H9 (cell line): ENCODE data around the gene TCOF1. TPM values are rescaled to one million over a fixed set of nuclear protein-coding genes. Genes with fewer than 3 reads are reported as not detected.

ENCODE experiments used
- DNase-seq: peaks from one replicate; pipeline ENCODE4 v3.0.0-alpha.2; 2017
- H2AFZ ChIP-seq: one replicate; pipeline ENCODE4 v1.6.1; 2013; ENCODE audit warnings: mild to moderate bottlenecking, low read length, control low read depth, moderate library complexity
- H2AK5ac ChIP-seq: 2 replicates; pipeline ENCODE4 v1.6.1; 2013; ENCODE audit warnings: low read length, control low read depth, mixed read lengths; ENCODE audit not compliant: insufficient read length
- H2BK120ac ChIP-seq: one replicate; pipeline ENCODE4 v1.6.1; 2013; ENCODE audit warnings: low read depth, mild to moderate bottlenecking, low read length, control low read depth, inconsistent platforms; ENCODE audit not compliant: poor library complexity, severe bottlenecking
- H2BK12ac ChIP-seq: 2 replicates; pipeline ENCODE4 v1.6.1; 2013; ENCODE audit warnings: low read length, control low read depth, mixed read lengths, low read depth; ENCODE audit not compliant: insufficient read length
- H2BK15ac ChIP-seq: 2 replicates; pipeline ENCODE4 v1.6.1; 2013; ENCODE audit warnings: low read depth, low read length, control low read depth
- H2BK20ac ChIP-seq: one replicate; pipeline ENCODE4 v1.6.1; 2013; ENCODE audit warnings: low read depth, mild to moderate bottlenecking, low read length, control low read depth, inconsistent platforms; ENCODE audit not compliant: poor library complexity, severe bottlenecking
- H2BK5ac ChIP-seq: 2 replicates; pipeline ENCODE4 v1.6.1; 2013; ENCODE audit warnings: low read length, control low read depth, mixed read lengths; ENCODE audit not compliant: insufficient read length
- H3K14ac ChIP-seq: 2 replicates; pipeline ENCODE4 v1.6.1; 2013; ENCODE audit warnings: low read length, control low read depth; ENCODE audit not compliant: insufficient read depth
- H3K18ac ChIP-seq: 2 replicates; pipeline ENCODE4 v1.6.1; 2013; ENCODE audit warnings: low read depth, mild to moderate bottlenecking, mixed read lengths, low read length, control low read depth; ENCODE audit not compliant: insufficient read length
- H3K23ac ChIP-seq: 2 replicates; pipeline ENCODE4 v1.6.1; 2013; ENCODE audit warnings: low read length, control low read depth, mixed read lengths, low read depth; ENCODE audit not compliant: insufficient read length
- H3K23me2 ChIP-seq: 2 replicates; pipeline ENCODE4 v1.6.1; 2013; ENCODE audit warnings: low read depth, mild to moderate bottlenecking, mixed read lengths, low read length, control low read depth; ENCODE audit not compliant: insufficient read length, poor library complexity, severe bottlenecking
- H3K27ac ChIP-seq: 2 replicates; pipeline ENCODE4 v1.5.1; 2013; ENCODE audit warnings: low read length, control low read depth, mixed read lengths, low read depth; ENCODE audit not compliant: insufficient read length
- H3K27me3 ChIP-seq: 2 replicates; pipeline ENCODE4 v1.6.1; 2013; ENCODE audit warnings: low read length, control low read depth, inconsistent platforms; ENCODE audit not compliant: insufficient read depth
- H3K4ac ChIP-seq: 2 replicates; pipeline ENCODE4 v1.6.1; 2013; ENCODE audit warnings: low read depth, mild to moderate bottlenecking, control low read depth, inconsistent platforms, low read length, moderate library complexity
- H3K4me1 ChIP-seq: 2 replicates; pipeline ENCODE4 v1.6.1; 2013; ENCODE audit warnings: low read length, control low read depth, inconsistent platforms; ENCODE audit not compliant: insufficient read depth
- H3K4me2 ChIP-seq: 2 replicates; pipeline ENCODE4 v1.6.1; 2013; ENCODE audit warnings: low read length, control low read depth, mixed read lengths; ENCODE audit not compliant: insufficient read length, insufficient read depth
- H3K56ac ChIP-seq: 2 replicates; pipeline ENCODE4 v1.6.1; 2013; ENCODE audit warnings: low read depth, mild to moderate bottlenecking, mixed read lengths, low read length, control low read depth; ENCODE audit not compliant: insufficient read length
- H3K79me1 ChIP-seq: 2 replicates; pipeline ENCODE4 v1.6.1; 2013; ENCODE audit warnings: low read depth, mild to moderate bottlenecking, moderate library complexity, low read length, control low read depth, inconsistent platforms; ENCODE audit not compliant: insufficient read depth, poor library complexity, severe bottlenecking
- H3K79me2 ChIP-seq: 2 replicates; pipeline ENCODE4 v1.6.1; 2013; ENCODE audit warnings: low read length, control low read depth, inconsistent platforms; ENCODE audit not compliant: insufficient read depth
- H3K9ac ChIP-seq: 2 replicates; pipeline ENCODE4 v1.6.1; 2013; ENCODE audit warnings: low read length, control low read depth, mixed read lengths; ENCODE audit not compliant: insufficient read length; ENCODE audit errors: extremely low read depth
- H3K9me3 ChIP-seq: one replicate; pipeline ENCODE4 v1.6.1; 2013; ENCODE audit warnings: low read depth, low read length, inconsistent platforms; ENCODE audit not compliant: control insufficient read depth
- H3T11ph ChIP-seq: one replicate; pipeline ENCODE4 v1.6.1; 2013; ENCODE audit warnings: mild to moderate bottlenecking, low read length, control low read depth, inconsistent platforms
- H4K20me1 ChIP-seq: one replicate; pipeline ENCODE4 v1.6.1; 2013; ENCODE audit not compliant: control insufficient read depth, insufficient read length, insufficient read depth
- H4K5ac ChIP-seq: 2 replicates; pipeline ENCODE4 v1.6.1; 2013; ENCODE audit warnings: low read depth, mild to moderate bottlenecking, mixed read lengths, low read length, control low read depth; ENCODE audit not compliant: insufficient read length
- H4K8ac ChIP-seq: replicated peaks from 2 replicates; pipeline ENCODE4 v1.6.1; 2013; ENCODE audit warnings: low read length, control low read depth, mixed read lengths, low read depth; ENCODE audit not compliant: insufficient read length
- H4K91ac ChIP-seq: 2 replicates; pipeline ENCODE4 v1.6.1; 2013; ENCODE audit warnings: low read depth, mild to moderate bottlenecking, moderate library complexity, mixed read lengths, low read length, control low read depth; ENCODE audit not compliant: insufficient read length
- H3K27ac Mint-ChIP-seq, 3 experiments: 2 replicates in 2 of 3; 3 replicates in 1 of 3; pipeline ENCODE4 v1.8.0; 2020 to 2021; ENCODE audit warnings: mixed read lengths in 3 of 3, mild to moderate bottlenecking in 1 of 3, moderate library complexity in 1 of 3
- H3K27me3 Mint-ChIP-seq: 2 replicates; pipeline ENCODE4 v1.8.0; 2021; ENCODE audit warnings: low read depth, mild to moderate bottlenecking, moderate library complexity, mixed read lengths
- H3K36me3 Mint-ChIP-seq, 3 experiments: 2 replicates in 2 of 3; 3 replicates in 1 of 3; pipeline ENCODE4 v1.8.0; 2020 to 2021; ENCODE audit warnings: low read depth in 3 of 3, mixed read lengths in 3 of 3; ENCODE audit not compliant: insufficient read depth in 1 of 3
- H3K4me1 Mint-ChIP-seq, 2 experiments: 2 replicates each; pipeline ENCODE4 v1.8.0; 2020; ENCODE audit warnings: mixed read lengths in 2 of 2
- H3K4me3 Mint-ChIP-seq, 2 experiments: 2 replicates in 1 of 2; 3 replicates in 1 of 2; pipeline ENCODE4 v1.8.0; 2020 to 2021; ENCODE audit warnings: mild to moderate bottlenecking in 2 of 2, mixed read lengths in 2 of 2, moderate library complexity in 1 of 2
- H3K9me3 Mint-ChIP-seq, 2 experiments: 2 replicates in 1 of 2; 3 replicates in 1 of 2; pipeline ENCODE4 v1.8.0; 2020; ENCODE audit warnings: mild to moderate bottlenecking in 2 of 2, mixed read lengths in 2 of 2, moderate library complexity in 1 of 2
- CTCF ChIP-seq: fragments of 200-600 bp; sonication (generic); conservative IDR thresholded peaks from 3 replicates; pipeline ENCODE4 v1.8.0; 2021; ENCODE audit warnings: antibody characterized with exemption, mild to moderate bottlenecking
- WGBS: extraction: QIAGEN DNeasy Blood & Tissue Kit; methylation state at CpG from one replicate; pipeline ENCODE4 v1.1.7; 2013; ENCODE audit warnings: missing lambda C conversion rate, low lambda C conversion rate, mixed read lengths; ENCODE audit not compliant: insufficient read length; ENCODE audit errors: extremely low coverage; 5-methylcytosine and 5-hydroxymethylcytosine counted together
- total RNA-seq: library from RNA; stranded (reverse); gene quantifications from 2 replicates; pipeline ENCODE4 v1.2.1, GENCODE V29; 2021

The TCOF1 gene
- total RNA-seq, 1 experiment from 2014 or later = 128 TPM

DNA sequence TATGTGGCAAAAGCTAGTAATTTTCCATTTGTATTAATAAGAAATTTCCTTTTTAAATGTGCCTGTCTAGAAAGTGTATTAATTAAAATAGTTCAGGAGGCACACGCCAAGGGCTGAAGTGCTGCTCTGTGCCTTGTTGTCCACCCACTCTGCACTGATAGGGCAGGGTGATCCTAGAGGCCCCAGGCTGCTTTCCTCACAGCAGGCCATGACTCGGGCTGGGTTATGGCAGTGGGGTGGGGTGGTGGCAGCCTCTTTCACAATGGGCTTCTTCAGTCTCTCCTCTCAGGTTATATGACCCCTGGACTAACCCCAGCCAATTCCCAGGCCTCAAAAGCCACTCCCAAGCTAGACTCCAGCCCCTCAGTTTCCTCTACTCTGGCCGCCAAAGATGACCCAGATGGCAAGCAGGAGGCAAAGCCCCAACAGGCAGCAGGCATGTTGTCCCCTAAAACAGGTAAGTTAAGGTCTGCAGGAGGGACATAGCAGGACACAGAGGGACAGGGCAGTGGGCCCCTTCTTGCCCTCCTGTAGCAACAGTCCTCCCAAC is 35.7 kb downstream of the TCOF1 start:
- no peak overlapping the region for H3K4ac ChIP-seq
- H3K14ac ChIP-seq = no peak overlapping the region
- Mint-ChIP-seq H3K36me3 (peaks cover 53 to 92% (median 78%) of the 10 kb centered on the region in 3 experiments), H3K4me3 (no peak overlapping the region), H3K4me1 (no peaks in the 10 kb centered on the region), H3K27ac (no peak overlapping the region; a peak in 1 of 7 replicates), H3K27me3 (no peaks in the 10 kb centered on the region; the same call in 1 of the 2 replicates), H3K9me3 (no peaks in the 10 kb centered on the region)
- H3K27me3 ChIP-seq = no peaks in the 10 kb centered on the region
- no peak overlapping the region for H2BK20ac ChIP-seq
- H3K4me2 ChIP-seq = no peak overlapping the region
- no peak overlapping the region for H3K23ac ChIP-seq
- no peak for TF ChIP-seq CTCF
- no peak overlapping the region for H4K91ac ChIP-seq
- no CpG with 5 or more reads among the region's 3 CpGs for WGBS
- H3K9me3 ChIP-seq = no peaks in the 10 kb centered on the region
- no peak overlapping the region for H2BK5ac ChIP-seq
- H2BK12ac ChIP-seq = no peak overlapping the region
- no peaks in the 10 kb centered on the region for H3K79me1 ChIP-seq
- no peak for DNase-seq
- no peak overlapping the region for H3K27ac ChIP-seq
- H3K56ac ChIP-seq = no peak overlapping the region
- no peak overlapping the region for H4K8ac ChIP-seq
- no peaks in the 10 kb centered on the region for H3K23me2 ChIP-seq
- H4K5ac ChIP-seq = no peak overlapping the region
- no peak overlapping the region for H3T11ph ChIP-seq
- no peak overlapping the region for H3K18ac ChIP-seq
- H2BK15ac ChIP-seq = no peak overlapping the region
- H2AFZ ChIP-seq = no peak overlapping the region
- H4K20me1 ChIP-seq = no peaks in the 10 kb centered on the region
- no peak overlapping the region for H3K9ac ChIP-seq
- no peaks in the 10 kb centered on the region for H3K79me2 ChIP-seq
- no peak overlapping the region for H2AK5ac ChIP-seq
- no peak overlapping the region for H2BK120ac ChIP-seq
- H3K4me1 ChIP-seq = no peaks in the 10 kb centered on the region
